Panc1 (cell line): ENCODE data around the gene TES. TPM values are rescaled to one million over a fixed set of nuclear protein-coding genes. Genes with fewer than 3 reads are reported as not detected.

Source experiments
- ATAC-seq: fragments of 200-7000 bp; cut with Tn5 transposase; 2 replicates; pipeline ENCODE4 v1.9.1; 2020; ENCODE audit warnings: mild to moderate bottlenecking, moderate library complexity
- BruUV-seq: library from RNA; stranded (reverse); fragments of 400-500 nt; replicated peaks from 2 replicates; lab custom pipeline; 2021; lab: Mats Ljungman, UMichigan
- CTCF ChIA-PET: fragments of 300-600 bp; sonication (Branson Sonifier 250); formaldehyde crosslinking; loops from one replicate; lab custom pipeline; 2022; ENCODE audit warnings: antibody characterized with exemption; lab: Charles Lee
- POLR2A ChIA-PET: fragments of 300-600 bp; sonication (Branson Sonifier 250); formaldehyde crosslinking; loops from one replicate; lab custom pipeline; 2022; ENCODE audit warnings: antibody characterized with exemption; lab: Charles Lee
- DNase-seq: peaks from one replicate; pipeline ENCODE4 v3.0.0-alpha.2; 2010; ENCODE audit warnings: low read depth, low spot score
- H3K27ac ChIP-seq: 2 replicates; pipeline ENCODE4 v1.5.1; 2011; ENCODE audit warnings: mild to moderate bottlenecking, low read length, inconsistent platforms
- H3K27me3 ChIP-seq: fragments of 200-500 bp; sonication (Bioruptor generic); 2 replicates; pipeline ENCODE4 v1.6.0; 2014; ENCODE audit warnings: low read length, inconsistent platforms; ENCODE audit not compliant: control insufficient read depth, insufficient read depth
- H3K36me3 ChIP-seq: fragments of 200-500 bp; sonication (Bioruptor generic); 2 replicates; pipeline ENCODE4 v1.5.1; 2014; ENCODE audit warnings: inconsistent platforms, mild to moderate bottlenecking, low read length, moderate library complexity; ENCODE audit not compliant: control insufficient read depth, insufficient read depth
- H3K4me1 ChIP-seq: 2 replicates; pipeline ENCODE4 v1.5.1; 2011; ENCODE audit warnings: inconsistent platforms, mild to moderate bottlenecking, low read length, moderate library complexity; ENCODE audit not compliant: control insufficient read depth, insufficient read depth
- H3K4me3 ChIP-seq, 2 experiments: 2 replicates each; pipeline ENCODE4 v1.5.1; 2011 to 2012; ENCODE audit warnings: low read depth in 2 of 2, low read length in 2 of 2, mild to moderate bottlenecking in 2 of 2, inconsistent platforms in 1 of 2, moderate library complexity in 1 of 2
- H3K9me3 ChIP-seq: fragments of 200-500 bp; sonication (Bioruptor generic); 2 replicates; pipeline ENCODE4 v1.5.1; 2014; ENCODE audit warnings: low read depth, mild to moderate bottlenecking, inconsistent platforms, low read length, moderate library complexity; ENCODE audit not compliant: control insufficient read depth, insufficient read depth
- POLR2AphosphoS5 ChIP-seq: IDR thresholded peaks from 2 replicates; pipeline ENCODE4 v1.6.1; 2012; ENCODE audit warnings: mild to moderate bottlenecking, low read depth, low read length, moderate library complexity
- SIN3A ChIP-seq: IDR thresholded peaks from 2 replicates; pipeline ENCODE4 v1.6.1; 2012; ENCODE audit warnings: low read depth, mild to moderate bottlenecking, low read length, moderate library complexity, borderline replicate concordance; ENCODE audit not compliant: insufficient read depth
- TCF7L2 ChIP-seq: IDR thresholded peaks from 2 replicates; pipeline ENCODE4 v1.6.1; 2011; ENCODE audit warnings: mild to moderate bottlenecking, low read depth, low read length, inconsistent platforms
- in situ Hi-C: cut with HindIII; loops from 2 replicates; pipeline ENCODE4 v1.10.0; 2016; ENCODE audit warnings: low sequenced_read_pairs, low pct_unique_long_range_greater_than_20kb
- intact Hi-C: fragments of 100-400 bp; cut with micrococcal nuclease; formaldehyde crosslinking; loops from one replicate; pipeline ENCODE4 v1.10.0; 2022; ENCODE audit not compliant: unreplicated experiment
- total RNA-seq: library from RNA; stranded (reverse); gene quantifications from one replicate; pipeline ENCODE4 v1.2.1, GENCODE V29; 2021; ENCODE audit not compliant: unreplicated experiment
- TF ChIP-seq, protein P1 (sequence below): fragments of 450-650 bp; IDR thresholded peaks from 2 replicates; pipeline ENCODE4 v1.5.1; 2017; ENCODE audit warnings: mild to moderate bottlenecking
- TF ChIP-seq, protein P2 (sequence below), 2 experiments: IDR thresholded peaks; 2 replicates each; pipeline ENCODE4 v1.6.1; 2011 to 2012; ENCODE audit warnings: low read depth in 2 of 2, control low read depth in 1 of 2, low read length in 1 of 2, mild to moderate bottlenecking in 1 of 2, moderate library complexity in 1 of 2; ENCODE audit not compliant: insufficient read depth in 1 of 2

TES gene
- total RNA-seq, 1 experiment from 2014 or later: 99.4 TPM

DNA sequence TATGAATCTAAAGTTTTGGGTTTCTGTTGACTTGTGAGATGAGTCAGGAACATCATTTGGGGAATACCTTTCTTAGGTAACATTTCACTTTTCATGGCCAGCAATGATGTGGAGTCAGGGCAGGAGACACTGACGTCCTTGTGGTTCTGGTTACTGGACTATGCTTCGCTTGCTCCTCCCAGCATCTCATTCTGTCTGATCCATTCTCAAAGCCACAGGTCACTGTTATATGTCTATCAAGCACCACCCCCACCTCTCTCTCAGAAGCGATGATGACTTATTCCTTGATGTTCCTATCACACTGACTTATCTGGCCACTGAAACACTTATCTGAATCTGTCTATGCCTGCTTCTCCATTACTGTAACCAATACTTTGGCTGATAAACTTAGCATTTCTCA lies 51.6 kb downstream of the TES start:
- Histone ChIP-seq H3K9me3 (peaks cover 14% of the 10 kb centered on the region), H3K27me3 (no peaks in the 10 kb centered on the region), H3K4me1 (peaks cover 15% of the 10 kb centered on the region), H3K27ac (peak overlapping the region; percentile 100), H3K4me3 (no peak overlapping the region), H3K36me3 (peaks cover 2% of the 10 kb centered on the region; the same call in 1 of the 2 replicates)
- peak; percentile 54 for ATAC-seq
- ChIA-PET POLR2A (no interaction called here), CTCF (no interaction called here)
- TF ChIP-seq SIN3A (no peak), POLR2AphosphoS5 (no peak), TCF7L2 (no peak)
- TF ChIP-seq, protein P1, sequence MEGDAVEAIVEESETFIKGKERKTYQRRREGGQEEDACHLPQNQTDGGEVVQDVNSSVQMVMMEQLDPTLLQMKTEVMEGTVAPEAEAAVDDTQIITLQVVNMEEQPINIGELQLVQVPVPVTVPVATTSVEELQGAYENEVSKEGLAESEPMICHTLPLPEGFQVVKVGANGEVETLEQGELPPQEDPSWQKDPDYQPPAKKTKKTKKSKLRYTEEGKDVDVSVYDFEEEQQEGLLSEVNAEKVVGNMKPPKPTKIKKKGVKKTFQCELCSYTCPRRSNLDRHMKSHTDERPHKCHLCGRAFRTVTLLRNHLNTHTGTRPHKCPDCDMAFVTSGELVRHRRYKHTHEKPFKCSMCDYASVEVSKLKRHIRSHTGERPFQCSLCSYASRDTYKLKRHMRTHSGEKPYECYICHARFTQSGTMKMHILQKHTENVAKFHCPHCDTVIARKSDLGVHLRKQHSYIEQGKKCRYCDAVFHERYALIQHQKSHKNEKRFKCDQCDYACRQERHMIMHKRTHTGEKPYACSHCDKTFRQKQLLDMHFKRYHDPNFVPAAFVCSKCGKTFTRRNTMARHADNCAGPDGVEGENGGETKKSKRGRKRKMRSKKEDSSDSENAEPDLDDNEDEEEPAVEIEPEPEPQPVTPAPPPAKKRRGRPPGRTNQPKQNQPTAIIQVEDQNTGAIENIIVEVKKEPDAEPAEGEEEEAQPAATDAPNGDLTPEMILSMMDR: no peak
- TF ChIP-seq, protein P2, sequence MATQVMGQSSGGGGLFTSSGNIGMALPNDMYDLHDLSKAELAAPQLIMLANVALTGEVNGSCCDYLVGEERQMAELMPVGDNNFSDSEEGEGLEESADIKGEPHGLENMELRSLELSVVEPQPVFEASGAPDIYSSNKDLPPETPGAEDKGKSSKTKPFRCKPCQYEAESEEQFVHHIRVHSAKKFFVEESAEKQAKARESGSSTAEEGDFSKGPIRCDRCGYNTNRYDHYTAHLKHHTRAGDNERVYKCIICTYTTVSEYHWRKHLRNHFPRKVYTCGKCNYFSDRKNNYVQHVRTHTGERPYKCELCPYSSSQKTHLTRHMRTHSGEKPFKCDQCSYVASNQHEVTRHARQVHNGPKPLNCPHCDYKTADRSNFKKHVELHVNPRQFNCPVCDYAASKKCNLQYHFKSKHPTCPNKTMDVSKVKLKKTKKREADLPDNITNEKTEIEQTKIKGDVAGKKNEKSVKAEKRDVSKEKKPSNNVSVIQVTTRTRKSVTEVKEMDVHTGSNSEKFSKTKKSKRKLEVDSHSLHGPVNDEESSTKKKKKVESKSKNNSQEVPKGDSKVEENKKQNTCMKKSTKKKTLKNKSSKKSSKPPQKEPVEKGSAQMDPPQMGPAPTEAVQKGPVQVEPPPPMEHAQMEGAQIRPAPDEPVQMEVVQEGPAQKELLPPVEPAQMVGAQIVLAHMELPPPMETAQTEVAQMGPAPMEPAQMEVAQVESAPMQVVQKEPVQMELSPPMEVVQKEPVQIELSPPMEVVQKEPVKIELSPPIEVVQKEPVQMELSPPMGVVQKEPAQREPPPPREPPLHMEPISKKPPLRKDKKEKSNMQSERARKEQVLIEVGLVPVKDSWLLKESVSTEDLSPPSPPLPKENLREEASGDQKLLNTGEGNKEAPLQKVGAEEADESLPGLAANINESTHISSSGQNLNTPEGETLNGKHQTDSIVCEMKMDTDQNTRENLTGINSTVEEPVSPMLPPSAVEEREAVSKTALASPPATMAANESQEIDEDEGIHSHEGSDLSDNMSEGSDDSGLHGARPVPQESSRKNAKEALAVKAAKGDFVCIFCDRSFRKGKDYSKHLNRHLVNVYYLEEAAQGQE (IDR thresholded peaks at IDR 0.05; ENCODE audit: insufficient read depth in 1 of 2, low read depth in 2 of 2, low read length in 1 of 2): no peak
- in situ Hi-C loops (no loop called here), intact Hi-C loops (no loop called here)
- no TSS peak for BruUV-seq
- DNase-seq: no peak

DNA sequence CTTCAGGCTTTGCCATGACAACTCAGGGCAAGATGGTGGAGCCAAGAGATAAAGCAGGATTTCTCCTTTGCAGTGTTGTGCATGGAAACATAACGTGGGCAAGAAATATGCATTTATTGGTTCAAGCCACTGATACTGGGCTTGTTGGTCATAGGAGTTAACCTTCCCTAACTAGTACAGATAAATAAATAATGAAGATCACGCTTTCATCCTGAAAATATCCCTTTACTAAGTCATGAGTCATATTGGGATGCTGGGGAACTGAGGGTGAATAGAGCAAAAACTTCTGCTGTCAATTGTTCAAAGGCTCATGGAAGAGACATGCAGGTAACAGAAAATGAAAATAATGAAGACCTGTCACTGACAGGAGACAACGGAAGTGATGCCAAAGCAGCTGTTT lies 55.5 kb downstream of the TES start:
- peak overlapping the region; percentile 100 for H3K27ac ChIP-seq
- ATAC-seq: no peak
- ChIA-PET POLR2A (no interaction called here), CTCF (no interaction called here)
- no TSS peak for BruUV-seq
- no peak overlapping the region for H3K4me3 ChIP-seq
- peaks cover 20% of the 10 kb centered on the region for H3K4me1 ChIP-seq
- TF ChIP-seq, protein P2 (IDR thresholded peaks at IDR 0.05; ENCODE audit: insufficient read depth in 1 of 2, low read depth in 2 of 2, low read length in 1 of 2): no peak
- TF ChIP-seq TCF7L2 (no peak), POLR2AphosphoS5 (no peak), SIN3A (no peak)
- TF ChIP-seq, protein P1: no peak
- H3K9me3 ChIP-seq: peaks cover 7% of the 10 kb centered on the region
- in situ Hi-C loops: no loop called here
- intact Hi-C loops: no loop called here
- no peak for DNase-seq
- H3K27me3 ChIP-seq: no peaks in the 10 kb centered on the region
- H3K36me3 ChIP-seq: no peaks in the 10 kb centered on the region; the same call in 1 of the 2 replicates
